SHP77 (cell line): ENCODE data around the gene HOXA11.

ENCODE experiments used
- DNase-seq, 2 experiments: peaks; one replicate each; lab custom pipeline; 2025; lab: John Stamatoyannopoulos, UW

HOXA11 gene

GRCh38 chr7:27133409-27134231 is 51.4 kb downstream of the HOXA11 start:
- DNase-seq: no peak

- DNase-seq: no peak
Observed at GRCh38 chr7:27132978-27133377, 52.1 kb downstream of the HOXA11 start.

DNA sequence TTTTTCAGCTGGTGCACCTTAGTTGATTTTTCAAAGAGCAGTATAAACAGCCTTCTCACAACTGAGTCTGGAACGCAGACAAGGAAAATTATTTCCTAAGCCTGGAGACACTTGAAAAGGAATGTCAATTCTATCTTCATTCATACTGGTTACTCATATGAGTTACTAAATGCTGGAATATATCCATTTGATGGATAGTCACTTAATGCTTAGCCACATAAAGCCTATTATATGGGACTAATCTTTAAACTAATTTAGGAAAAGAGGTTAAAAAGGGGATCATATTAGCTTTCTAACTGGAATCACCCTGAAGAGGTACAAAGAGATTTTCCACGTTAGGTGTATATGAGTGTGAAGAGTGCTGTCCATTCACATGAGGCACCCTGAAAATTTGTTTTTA is 52.8 kb downstream of the HOXA11 start:
- DNase-seq: no peak

DNA sequence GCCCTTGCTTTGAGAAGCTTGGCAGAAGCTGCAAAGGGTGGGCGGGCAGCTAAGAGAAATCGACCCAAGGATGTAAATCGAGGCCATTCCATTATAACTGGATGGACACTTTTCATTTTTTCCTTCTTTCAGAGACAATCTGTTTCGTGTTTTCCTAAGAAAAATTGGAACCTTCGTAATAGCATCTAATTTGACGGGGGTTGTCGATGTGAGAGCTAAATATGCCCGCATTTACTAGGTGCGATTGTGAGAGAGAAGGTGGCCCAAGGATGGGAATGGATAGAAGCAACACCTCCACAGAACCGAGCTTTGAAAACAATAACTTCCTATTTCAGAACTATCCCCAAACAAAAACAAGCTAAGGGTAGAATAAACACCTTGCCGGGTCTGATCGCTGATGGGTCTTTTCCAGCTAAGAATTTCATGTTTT is 53.6 kb downstream of the HOXA11 start:
- DNase-seq: no peak
